Measurements from ENCODE around the gene SLC2A8.

GRCh38 chr9:127396808-127397645 is at the start of gene SLC2A8:
- TF ChIP-seq CTCF (optimal IDR thresholded peaks at IDR 0.05 in 1 of 3, IDR thresholded peaks at IDR 0.05 in 1 of 3, conservative IDR thresholded peaks at IDR 0.05 in 1 of 3; ENCODE audit: extremely low read depth in 1 of 3, insufficient read depth in 2 of 3, low read length in 3 of 3) (peak in 2 of 3 experiments; percentile 18 to 41), EZH2 (IDR thresholded peaks at IDR 0.05; ENCODE audit: low read length) (no peak)
